Osteocyte (in vitro differentiated cells): ENCODE measurements around the gene PABPN1L. TPM values are rescaled to one million over a fixed set of nuclear protein-coding genes. Genes with fewer than 3 reads are reported as not detected.

Source experiments
- DNase-seq: peaks from one replicate; pipeline ENCODE4 v3.0.0; 2021; ENCODE audit warnings: mixed read lengths; ENCODE audit not compliant: unreplicated experiment; ENCODE audit errors: extremely low spot score
- H3K27ac Mint-ChIP-seq: one replicate; pipeline ENCODE4 v1.8.0; 2021; ENCODE audit warnings: mild to moderate bottlenecking, mixed read lengths; ENCODE audit not compliant: unreplicated experiment
- H3K27me3 Mint-ChIP-seq: one replicate; pipeline ENCODE4 v1.8.0; 2021; ENCODE audit warnings: mixed read lengths; ENCODE audit not compliant: unreplicated experiment
- H3K36me3 Mint-ChIP-seq: one replicate; pipeline ENCODE4 v1.8.0; 2021; ENCODE audit warnings: mixed read lengths; ENCODE audit not compliant: unreplicated experiment
- H3K4me1 Mint-ChIP-seq: one replicate; pipeline ENCODE4 v1.8.0; 2021; ENCODE audit warnings: mixed read lengths; ENCODE audit not compliant: unreplicated experiment
- H3K4me3 Mint-ChIP-seq: one replicate; pipeline ENCODE4 v1.8.0; 2021; ENCODE audit warnings: mild to moderate bottlenecking, moderate library complexity, mixed read lengths; ENCODE audit not compliant: unreplicated experiment
- H3K9me3 Mint-ChIP-seq: one replicate; pipeline ENCODE4 v1.8.0; 2021; ENCODE audit warnings: mixed read lengths; ENCODE audit not compliant: unreplicated experiment
- CTCF ChIP-seq: fragments of 200-600 bp; sonication (generic); IDR thresholded peaks from 2 replicates; pipeline ENCODE4 v1.5.0; 2021; ENCODE audit warnings: antibody characterized with exemption, mild to moderate bottlenecking, moderate library complexity
- total RNA-seq: library from RNA; stranded (reverse); gene quantifications from 2 replicates; pipeline ENCODE4 v1.2.1, GENCODE V29; 2021

Gene PABPN1L
- total RNA-seq, 1 donor from 2014 or later, result not detected

- Mint-ChIP-seq H3K36me3 (no peaks in the 10 kb centered on the region), H3K9me3 (no peaks in the 10 kb centered on the region), H3K27me3 (peaks cover 12% of the 10 kb centered on the region), H3K4me1 (peaks cover 1% of the 10 kb centered on the region), H3K4me3 (no peak overlapping the region), H3K27ac (no peak overlapping the region)
- TF ChIP-seq CTCF, result no peak
- DNase-seq, result no peak
Measured at GRCh38 chr16:88906020-88906419, 39.6 kb upstream of the PABPN1L start.

- TF ChIP-seq CTCF, result no peak
- peaks cover 12% of the 10 kb centered on the region for H3K27me3 Mint-ChIP-seq
- peaks cover 1% of the 10 kb centered on the region for H3K4me1 Mint-ChIP-seq
- H3K36me3 Mint-ChIP-seq, result no peaks in the 10 kb centered on the region
- H3K9me3 Mint-ChIP-seq, result no peaks in the 10 kb centered on the region
- H3K27ac Mint-ChIP-seq, result no peak overlapping the region
- DNase-seq, result no peak
- H3K4me3 Mint-ChIP-seq, result no peak overlapping the region
Measured at GRCh38 chr16:88905563-88905962, 39.1 kb upstream of the PABPN1L start.

GRCh38 chr16:88904676-88905365 is 38.4 kb upstream of the PABPN1L start:
- Mint-ChIP-seq H3K9me3 (no peaks in the 10 kb centered on the region), H3K4me3 (no peak overlapping the region), H3K27me3 (peaks cover 6% of the 10 kb centered on the region), H3K36me3 (no peaks in the 10 kb centered on the region), H3K4me1 (peaks cover 1% of the 10 kb centered on the region), H3K27ac (no peak overlapping the region)
- DNase-seq, result no peak
- no peak for TF ChIP-seq CTCF

GRCh38 chr16:88903267-88903666 is 36.8 kb upstream of the PABPN1L start:
- H3K27ac Mint-ChIP-seq, result no peak overlapping the region
- no peaks in the 10 kb centered on the region for H3K36me3 Mint-ChIP-seq
- no peaks in the 10 kb centered on the region for H3K9me3 Mint-ChIP-seq
- peaks cover 4% of the 10 kb centered on the region for H3K4me1 Mint-ChIP-seq
- peaks cover 14% of the 10 kb centered on the region for H3K27me3 Mint-ChIP-seq
- TF ChIP-seq CTCF, result no peak
- H3K4me3 Mint-ChIP-seq, result no peak overlapping the region
- DNase-seq, result no peak

GRCh38 chr16:88902744-88903143 is 36.3 kb upstream of the PABPN1L start:
- no peaks in the 10 kb centered on the region for H3K36me3 Mint-ChIP-seq
- no peak for DNase-seq
- peaks cover 14% of the 10 kb centered on the region for H3K27me3 Mint-ChIP-seq
- H3K9me3 Mint-ChIP-seq, result no peaks in the 10 kb centered on the region
- no peak overlapping the region for H3K4me3 Mint-ChIP-seq
- TF ChIP-seq CTCF, result no peak
- H3K27ac Mint-ChIP-seq, result no peak overlapping the region
- H3K4me1 Mint-ChIP-seq, result peaks cover 8% of the 10 kb centered on the region
